Measurements from ENCODE around the gene OGFR. TPM values are rescaled to one million over a fixed set of nuclear protein-coding genes. Genes with fewer than 3 reads are reported as not detected.

The OGFR gene
- total RNA-seq, 1 experiment from 2014 or later: 47.3 TPM

DNA sequence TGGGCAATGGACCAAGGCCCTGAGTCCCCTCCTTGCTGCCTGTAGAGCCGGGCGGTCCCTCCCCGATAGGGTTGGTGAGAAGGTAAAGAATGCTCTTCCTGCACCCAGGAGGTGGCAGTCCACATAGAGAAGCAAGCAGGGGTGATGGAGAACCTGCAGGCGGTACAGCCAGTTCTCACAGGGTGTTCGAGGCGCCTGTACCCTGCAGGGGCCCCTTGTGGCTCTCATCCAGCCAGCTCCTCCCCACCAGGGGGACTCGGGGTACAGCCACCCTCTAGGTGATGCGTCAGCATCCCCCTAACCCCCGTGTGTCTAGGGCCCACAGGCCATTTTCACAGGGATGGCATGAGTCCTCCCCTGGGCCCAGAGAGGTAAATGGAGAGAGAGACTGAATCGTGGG lies 7.1 kb downstream of the OGFR start:
- CTCF ChIA-PET: no interaction called here
- Histone ChIP-seq H3K4me1 (ENCODE audit: control insufficient read depth, insufficient read depth, low read length) (peaks cover 49% of the 10 kb centered on the region), H3K27me3 (ENCODE audit: control insufficient read depth, insufficient read depth, low read length) (no peaks in the 10 kb centered on the region), H3K27ac (ENCODE audit: low read length) (no peak overlapping the region), H3K9me3 (ENCODE audit: control insufficient read depth, insufficient read depth, low read depth, low read length) (no peaks in the 10 kb centered on the region), H3K4me3 (ENCODE audit: low read depth in 2 of 2, low read length in 2 of 2) (no peak overlapping the region), H3K36me3 (ENCODE audit: control insufficient read depth, insufficient read depth, low read length) (peaks cover 5% of the 10 kb centered on the region; the same call in 1 of the 2 replicates)
- TF ChIP-seq TCF7L2 (IDR thresholded peaks at IDR 0.05; ENCODE audit: low read depth, low read length): no peak
- TF ChIP-seq CTCF (IDR thresholded peaks at IDR 0.05): no peak
- TF ChIP-seq SIN3A (IDR thresholded peaks at IDR 0.05; ENCODE audit: borderline replicate concordance, insufficient read depth, low read depth, low read length): no peak
- no peak for TF ChIP-seq POLR2AphosphoS5 (IDR thresholded peaks at IDR 0.05; ENCODE audit: low read depth, low read length)
- TF ChIP-seq REST (IDR thresholded peaks at IDR 0.05; ENCODE audit: insufficient read depth in 1 of 2, low read depth in 2 of 2, low read length in 1 of 2): no peak
- intact Hi-C loops (cut with micrococcal nuclease; ENCODE audit: unreplicated experiment): no loop called here
- DNase-seq (ENCODE audit: low read depth, low spot score): no peak
- POLR2A ChIA-PET: no interaction called here
- BruUV-seq (replicated peaks): no TSS peak
- in situ Hi-C loops (cut with HindIII; ENCODE audit: low pct_unique_long_range_greater_than_20kb, low sequenced_read_pairs): no loop called here
- no peak for ATAC-seq

GRCh38 chr20:62812181-62812906 lies 7.7 kb downstream of the OGFR start:
- in situ Hi-C loops (cut with HindIII; ENCODE audit: low pct_unique_long_range_greater_than_20kb, low sequenced_read_pairs) (no loop called here), intact Hi-C loops (cut with micrococcal nuclease; ENCODE audit: unreplicated experiment) (no loop called here)
- DNase-seq (ENCODE audit: low read depth, low spot score): no peak
- Histone ChIP-seq H3K27ac (ENCODE audit: low read length) (no peak overlapping the region), H3K36me3 (ENCODE audit: control insufficient read depth, insufficient read depth, low read length) (peaks cover 5% of the 10 kb centered on the region; the same call in 1 of the 2 replicates), H3K4me3 (ENCODE audit: low read depth in 2 of 2, low read length in 2 of 2) (no peak overlapping the region), H3K4me1 (ENCODE audit: control insufficient read depth, insufficient read depth, low read length) (peaks cover 43% of the 10 kb centered on the region), H3K9me3 (ENCODE audit: control insufficient read depth, insufficient read depth, low read depth, low read length) (no peaks in the 10 kb centered on the region), H3K27me3 (ENCODE audit: control insufficient read depth, insufficient read depth, low read length) (no peaks in the 10 kb centered on the region)
- TF ChIP-seq CTCF (IDR thresholded peaks at IDR 0.05) (no peak), POLR2AphosphoS5 (IDR thresholded peaks at IDR 0.05; ENCODE audit: low read depth, low read length) (no peak), SIN3A (IDR thresholded peaks at IDR 0.05; ENCODE audit: borderline replicate concordance, insufficient read depth, low read depth, low read length) (no peak), TCF7L2 (IDR thresholded peaks at IDR 0.05; ENCODE audit: low read depth, low read length) (no peak), REST (IDR thresholded peaks at IDR 0.05; ENCODE audit: insufficient read depth in 1 of 2, low read depth in 2 of 2, low read length in 1 of 2) (no peak)
- POLR2A ChIA-PET: no interaction called here
- no peak for ATAC-seq
- CTCF ChIA-PET: no interaction called here
- no TSS peak for BruUV-seq (replicated peaks)
